ENCODE data around the gene ANO9. TPM values are rescaled to one million over a fixed set of nuclear protein-coding genes. Genes with fewer than 3 reads are reported as not detected.
"Not testable (repeated sequence)": the region's sequence is repeated elsewhere in the genome, so short reads cannot be mapped to it uniquely, and the experiment has no call there.

The ANO9 gene
- total RNA-seq, 1 donor from 2014 or later = 33.8 TPM

DNA sequence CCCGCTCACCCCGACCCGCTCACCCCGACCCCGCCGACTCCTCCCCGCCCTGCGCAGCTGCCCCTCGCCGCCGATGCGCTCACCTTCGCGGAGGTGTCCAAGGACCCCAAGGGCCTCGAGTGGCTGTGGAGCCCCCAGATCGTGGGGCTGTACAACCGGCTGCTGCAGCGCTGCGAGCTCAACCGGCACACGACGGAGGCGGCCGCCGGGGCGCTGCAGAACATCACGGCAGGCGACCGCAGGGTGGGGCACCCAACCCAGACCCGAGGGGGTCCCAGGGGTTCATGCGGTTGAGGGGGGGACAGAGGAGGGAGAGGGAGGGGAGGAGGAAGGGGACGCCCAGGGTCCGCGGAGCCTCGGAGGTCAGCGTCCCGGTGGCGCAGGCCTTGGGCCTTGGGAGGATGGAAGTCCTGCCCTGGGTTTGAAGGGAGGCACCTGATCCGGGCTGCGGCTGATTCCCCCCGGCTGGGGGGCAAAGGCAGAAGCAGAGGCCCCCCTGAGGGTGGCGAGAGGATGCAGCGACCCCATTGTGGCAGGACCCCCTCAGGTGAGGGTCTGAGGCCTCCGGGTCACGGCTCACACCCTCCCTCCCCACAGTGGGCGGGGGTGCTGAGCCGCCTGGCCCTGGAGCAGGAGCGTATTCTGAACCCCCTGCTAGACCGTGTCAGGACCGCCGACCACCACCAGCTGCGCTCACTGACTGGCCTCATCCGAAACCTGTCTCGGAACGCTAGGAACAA is 38.6 kb downstream of the ANO9 start:
- H3K4me3 Mint-ChIP-seq = no peak overlapping the region
- DNase-seq (ENCODE audit: low spot score) = no peak
- intact Hi-C loops (cut with micrococcal nuclease) = no loop called here
- H3K9me3 Mint-ChIP-seq = no peaks in the 10 kb centered on the region
- no peaks in the 10 kb centered on the region for H3K36me3 Mint-ChIP-seq (ENCODE audit: low read depth)
- H3K4me1 Mint-ChIP-seq (ENCODE audit: low read depth) = no peaks in the 10 kb centered on the region
- H3K27ac Mint-ChIP-seq = no peak overlapping the region
- H3K27me3 Mint-ChIP-seq (ENCODE audit: insufficient read depth) = peaks cover 10% of the 10 kb centered on the region

DNA sequence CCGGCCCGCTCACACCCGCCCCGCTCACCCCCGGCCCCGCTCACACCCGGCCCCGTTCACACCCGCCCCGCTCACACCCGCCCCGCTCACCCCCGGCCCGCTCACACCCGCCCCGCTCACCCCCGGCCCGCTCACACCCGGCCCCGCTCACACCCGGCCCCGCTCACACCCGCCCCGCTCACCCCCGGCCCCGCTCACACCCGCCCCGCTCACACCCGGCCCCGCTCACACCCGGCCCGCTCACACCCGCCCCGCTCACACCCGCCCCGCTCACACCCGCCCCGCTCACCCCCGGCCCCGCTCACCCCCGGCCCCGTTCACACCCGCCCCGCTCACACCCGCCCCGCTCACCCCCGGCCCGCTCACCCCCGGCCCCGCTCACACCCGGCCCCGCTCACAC is 40.6 kb downstream of the ANO9 start:
- H3K9me3 Mint-ChIP-seq; DNase-seq (ENCODE audit: low spot score); intact Hi-C loops (cut with micrococcal nuclease); H3K36me3 Mint-ChIP-seq (ENCODE audit: low read depth); H3K27ac Mint-ChIP-seq; H3K4me1 Mint-ChIP-seq (ENCODE audit: low read depth); H3K4me3 Mint-ChIP-seq; H3K27me3 Mint-ChIP-seq (ENCODE audit: insufficient read depth): not testable (repeated sequence)

DNA sequence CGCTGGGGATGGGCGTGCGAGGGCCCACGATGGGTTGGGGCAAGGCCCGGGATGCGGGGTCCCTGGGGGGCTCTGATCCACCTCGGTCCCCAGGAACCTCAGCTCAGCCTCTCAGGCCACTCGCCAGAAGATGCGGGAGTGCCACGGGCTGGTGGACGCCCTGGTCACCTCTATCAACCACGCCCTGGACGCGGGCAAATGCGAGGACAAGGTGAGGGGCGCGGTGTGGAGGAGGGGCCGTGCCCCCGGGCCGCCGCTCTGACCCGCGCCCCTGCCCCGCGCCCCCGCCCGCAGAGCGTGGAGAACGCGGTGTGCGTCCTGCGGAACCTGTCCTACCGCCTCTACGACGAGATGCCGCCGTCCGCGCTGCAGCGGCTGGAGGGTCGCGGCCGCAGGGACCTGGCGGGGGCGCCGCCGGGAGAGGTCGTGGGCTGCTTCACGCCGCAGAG is 41.5 kb downstream of the ANO9 start:
- peaks cover 9% of the 10 kb centered on the region for H3K27me3 Mint-ChIP-seq (ENCODE audit: insufficient read depth)
- intact Hi-C loops (cut with micrococcal nuclease) = no loop called here
- H3K4me1 Mint-ChIP-seq (ENCODE audit: low read depth) = no peaks in the 10 kb centered on the region
- no peaks in the 10 kb centered on the region for H3K9me3 Mint-ChIP-seq
- no peak overlapping the region for H3K4me3 Mint-ChIP-seq
- no peaks in the 10 kb centered on the region for H3K36me3 Mint-ChIP-seq (ENCODE audit: low read depth)
- no peak overlapping the region for H3K27ac Mint-ChIP-seq
- no peak for DNase-seq (ENCODE audit: low spot score)

DNA sequence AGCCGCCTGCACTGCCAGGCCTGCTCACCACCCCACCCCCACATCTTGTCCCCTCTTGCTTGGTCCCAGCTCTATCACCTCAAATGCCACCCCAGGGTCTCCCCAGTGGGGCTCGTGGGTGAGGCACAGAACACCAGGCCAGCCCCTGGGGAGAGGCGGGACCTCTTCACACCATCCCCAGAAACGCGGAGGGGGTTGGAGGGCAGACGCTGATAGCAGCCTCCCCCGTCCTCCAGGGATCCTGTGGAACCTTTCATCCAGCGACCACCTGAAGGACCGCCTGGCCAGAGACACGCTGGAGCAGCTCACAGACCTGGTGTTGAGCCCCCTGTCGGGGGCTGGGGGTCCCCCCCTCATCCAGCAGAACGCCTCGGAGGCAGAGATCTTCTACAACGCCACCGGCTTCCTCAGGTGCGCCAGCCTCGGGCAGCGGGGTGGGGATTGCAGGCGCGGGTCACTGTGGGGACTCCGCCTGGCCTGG is 42.0 kb downstream of the ANO9 start:
- no peak overlapping the region for H3K27ac Mint-ChIP-seq
- no peak for DNase-seq (ENCODE audit: low spot score)
- H3K4me1 Mint-ChIP-seq (ENCODE audit: low read depth) = no peaks in the 10 kb centered on the region
- H3K36me3 Mint-ChIP-seq (ENCODE audit: low read depth) = no peaks in the 10 kb centered on the region
- peaks cover 8% of the 10 kb centered on the region for H3K27me3 Mint-ChIP-seq (ENCODE audit: insufficient read depth)
- H3K4me3 Mint-ChIP-seq = no peak overlapping the region
- H3K9me3 Mint-ChIP-seq = no peaks in the 10 kb centered on the region
- intact Hi-C loops (cut with micrococcal nuclease) = no loop called here

GRCh38 chr11:398826-399225 is 43.0 kb downstream of the ANO9 start:
- Mint-ChIP-seq H3K9me3 (no peaks in the 10 kb centered on the region), H3K27me3 (ENCODE audit: insufficient read depth) (peaks cover 8% of the 10 kb centered on the region), H3K4me3 (peak overlapping the region; percentile 26), H3K27ac (no peak overlapping the region), H3K36me3 (ENCODE audit: low read depth) (no peaks in the 10 kb centered on the region), H3K4me1 (ENCODE audit: low read depth) (no peaks in the 10 kb centered on the region)
- intact Hi-C loops (cut with micrococcal nuclease) = no loop called here
- DNase-seq (ENCODE audit: low spot score) = no peak

DNA sequence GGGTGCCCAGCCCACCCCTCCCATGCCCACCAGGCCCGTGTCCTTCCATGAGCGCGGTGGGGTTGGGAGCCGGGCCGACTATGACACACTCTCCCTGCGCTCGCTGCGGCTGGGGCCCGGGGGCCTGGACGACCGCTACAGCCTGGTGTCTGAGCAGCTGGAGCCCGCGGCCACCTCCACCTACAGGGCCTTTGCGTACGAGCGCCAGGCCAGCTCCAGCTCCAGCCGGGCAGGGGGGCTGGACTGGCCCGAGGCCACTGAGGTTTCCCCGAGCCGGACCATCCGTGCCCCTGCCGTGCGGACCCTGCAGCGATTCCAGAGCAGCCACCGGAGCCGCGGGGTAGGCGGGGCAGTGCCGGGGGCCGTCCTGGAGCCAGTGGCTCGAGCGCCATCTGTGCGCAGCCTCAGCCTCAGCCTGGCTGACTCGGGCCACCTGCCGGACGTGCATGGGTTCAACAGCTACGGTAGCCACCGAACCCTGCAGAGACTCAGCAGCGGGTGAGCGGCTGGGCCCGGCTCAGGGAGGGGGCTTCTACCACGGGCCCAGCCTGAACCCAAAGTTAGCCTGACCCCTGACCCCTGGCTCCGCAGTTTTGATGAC is 44.8 kb downstream of the ANO9 start:
- no peak overlapping the region for H3K4me3 Mint-ChIP-seq
- no peaks in the 10 kb centered on the region for H3K36me3 Mint-ChIP-seq (ENCODE audit: low read depth)
- intact Hi-C loops (cut with micrococcal nuclease) = loop anchor here (2.0 kb wide), 1 partner anchor 92 kb away; no protein-coding TSS in a partner anchor
- DNase-seq (ENCODE audit: low spot score) = no peak
- peaks cover 8% of the 10 kb centered on the region for H3K27me3 Mint-ChIP-seq (ENCODE audit: insufficient read depth)
- no peaks in the 10 kb centered on the region for H3K4me1 Mint-ChIP-seq (ENCODE audit: low read depth)
- no peaks in the 10 kb centered on the region for H3K9me3 Mint-ChIP-seq
- H3K27ac Mint-ChIP-seq = no peak overlapping the region

- intact Hi-C loops (cut with micrococcal nuclease) = loop anchor here (2.0 kb wide), 1 partner anchor 92 kb away; no protein-coding TSS in a partner anchor
- Mint-ChIP-seq H3K36me3 (ENCODE audit: low read depth) (no peaks in the 10 kb centered on the region), H3K27me3 (ENCODE audit: insufficient read depth) (peaks cover 8% of the 10 kb centered on the region), H3K9me3 (no peaks in the 10 kb centered on the region), H3K27ac (no peak overlapping the region), H3K4me1 (ENCODE audit: low read depth) (no peaks in the 10 kb centered on the region), H3K4me3 (no peak overlapping the region)
- DNase-seq (ENCODE audit: low spot score) = no peak
These were observed 45.3 kb downstream of the ANO9 start for GRCh38 chr11:396511-396947.

- no peaks in the 10 kb centered on the region for H3K9me3 Mint-ChIP-seq
- intact Hi-C loops (cut with micrococcal nuclease) = loop anchor here (2.0 kb wide), 1 partner anchor 91 kb away; no protein-coding TSS in a partner anchor
- no peak for DNase-seq (ENCODE audit: low spot score)
- H3K27me3 Mint-ChIP-seq (ENCODE audit: insufficient read depth) = peaks cover 8% of the 10 kb centered on the region
- no peaks in the 10 kb centered on the region for H3K36me3 Mint-ChIP-seq (ENCODE audit: low read depth)
- H3K4me3 Mint-ChIP-seq = no peak overlapping the region
- no peaks in the 10 kb centered on the region for H3K4me1 Mint-ChIP-seq (ENCODE audit: low read depth)
- H3K27ac Mint-ChIP-seq = no peak overlapping the region
These were observed 45.9 kb downstream of the ANO9 start for GRCh38 chr11:395866-396265.

DNA sequence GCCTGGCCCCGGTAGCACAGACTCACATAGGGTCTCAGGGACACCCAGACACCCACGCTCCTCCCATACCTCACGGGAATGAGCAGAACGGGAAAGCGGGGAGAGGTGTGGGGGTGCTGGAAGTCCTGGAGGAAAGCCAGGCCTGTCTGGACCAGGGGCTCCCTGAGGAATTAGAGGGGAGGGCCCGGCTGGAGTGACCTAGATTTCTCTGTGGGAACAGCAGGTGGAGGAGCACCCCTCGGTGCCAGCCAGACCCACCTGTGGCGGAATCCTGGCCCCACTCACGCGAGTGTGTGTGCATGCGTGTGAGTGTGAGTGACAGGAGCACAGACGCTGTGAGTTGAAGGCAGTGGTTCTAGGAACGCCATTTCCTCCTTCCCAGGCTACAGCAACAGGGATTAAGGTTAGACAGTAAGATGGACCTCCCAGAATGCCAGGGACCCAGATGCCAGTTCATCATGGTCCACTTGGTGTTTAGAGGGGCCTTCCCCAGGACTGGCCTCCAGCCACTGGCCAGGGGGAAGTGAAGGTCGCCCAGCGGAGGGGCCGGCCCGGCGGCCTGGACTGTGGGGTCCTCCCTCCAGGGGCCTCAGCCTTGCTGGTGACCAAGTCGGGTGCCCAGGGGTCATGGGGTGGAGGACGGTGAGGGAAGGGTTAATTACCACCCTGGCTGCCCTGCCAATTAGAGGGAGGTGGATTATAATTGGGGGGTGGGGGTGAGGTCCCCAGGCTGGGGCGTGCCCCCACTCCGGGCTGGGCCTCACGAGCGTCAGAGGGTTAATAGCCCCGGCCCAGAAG is 46.8 kb downstream of the ANO9 start:
- intact Hi-C loops (cut with micrococcal nuclease) = no loop called here
- no peak for DNase-seq (ENCODE audit: low spot score)
- Mint-ChIP-seq H3K4me1 (ENCODE audit: low read depth) (no peaks in the 10 kb centered on the region), H3K9me3 (no peaks in the 10 kb centered on the region), H3K27me3 (ENCODE audit: insufficient read depth) (peaks cover 8% of the 10 kb centered on the region), H3K36me3 (ENCODE audit: low read depth) (no peaks in the 10 kb centered on the region), H3K4me3 (no peak overlapping the region), H3K27ac (no peak overlapping the region)

GRCh38 chr11:394034-394857 is 47.6 kb downstream of the ANO9 start, which contains the start of gene PKP3:
TSS of gene PKP3 (plus strand) at chr11:394209. CDS start at chr11:394293, 84 bp downstream.
- Mint-ChIP-seq H3K9me3 (no peaks in the 10 kb centered on the region), H3K27ac (no peak within 1 kb of the TSS), H3K36me3 (ENCODE audit: low read depth) (no peaks in the 10 kb centered on the region), H3K4me3 (no peak within 1 kb of the TSS), H3K27me3 (ENCODE audit: insufficient read depth) (peaks cover 3% of the 10 kb centered on the region), H3K4me1 (ENCODE audit: low read depth) (no peaks in the 10 kb centered on the region)
- intact Hi-C loops (cut with micrococcal nuclease) = no loop called here
- DNase-seq (ENCODE audit: low spot score) = no peak

- Mint-ChIP-seq H3K9me3 (no peaks in the 10 kb centered on the region), H3K4me1 (ENCODE audit: low read depth) (no peaks in the 10 kb centered on the region), H3K36me3 (ENCODE audit: low read depth) (no peaks in the 10 kb centered on the region), H3K4me3 (no peak overlapping the region), H3K27me3 (ENCODE audit: insufficient read depth) (peaks cover 2% of the 10 kb centered on the region), H3K27ac (no peak overlapping the region)
- DNase-seq (ENCODE audit: low spot score) = no peak
- intact Hi-C loops (cut with micrococcal nuclease) = no loop called here
These were observed 48.4 kb downstream of the ANO9 start for GRCh38 chr11:393219-394033.
